HG03342 (cell line): ENCODE data around the gene OPCML.

ENCODE experiments used
- ATAC-seq: cut with Tn5 transposase; IDR thresholded peaks from one replicate; pipeline ENCODE4 v1.9.1; 2021; ENCODE audit warnings: mild to moderate bottlenecking, moderate library complexity; ENCODE audit not compliant: unreplicated experiment

The OPCML gene

DNA sequence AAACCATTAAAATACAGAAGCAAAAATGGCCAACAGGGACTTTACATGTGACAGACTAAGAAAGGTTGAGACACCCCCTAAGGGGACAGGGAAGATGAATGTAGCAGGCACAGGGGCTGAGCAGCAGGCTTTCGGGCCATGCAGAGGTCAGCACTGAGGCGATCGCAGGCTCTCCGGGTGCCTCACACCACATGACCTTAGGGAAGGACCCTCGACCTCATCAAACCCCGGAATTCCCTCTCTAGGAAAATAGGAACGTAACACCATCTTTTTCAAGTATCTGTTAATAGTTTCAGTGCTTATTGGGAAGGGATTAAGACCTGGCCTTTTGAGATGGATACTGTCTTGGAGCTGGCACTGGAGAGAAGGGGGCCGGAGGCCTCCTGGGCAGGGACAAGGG, 27.4 kb downstream of the OPCML start:
- ATAC-seq, result no peak

- no peak for ATAC-seq
These were observed 28.5 kb downstream of the OPCML start for GRCh38 chr11:133503776-133504175.

DNA sequence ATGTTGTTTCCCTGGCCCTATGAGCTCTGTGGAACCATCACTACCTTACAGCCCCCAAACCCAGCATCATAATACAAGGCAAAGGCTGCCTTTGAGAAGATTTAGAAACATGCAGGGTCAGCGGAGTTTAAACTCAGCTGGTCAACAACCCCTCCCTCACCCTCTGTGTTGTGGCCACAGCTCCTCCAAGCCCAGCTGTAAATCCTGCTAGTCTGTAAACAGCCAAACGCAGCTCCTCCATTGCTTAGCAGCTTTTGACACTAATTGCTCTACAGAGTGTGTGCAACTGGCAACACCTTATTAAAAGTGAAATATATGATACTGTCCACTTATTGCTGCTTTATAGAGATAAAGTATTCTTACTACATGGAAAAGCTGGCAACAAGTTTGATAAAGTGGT, 29.1 kb downstream of the OPCML start:
- no peak for ATAC-seq

DNA sequence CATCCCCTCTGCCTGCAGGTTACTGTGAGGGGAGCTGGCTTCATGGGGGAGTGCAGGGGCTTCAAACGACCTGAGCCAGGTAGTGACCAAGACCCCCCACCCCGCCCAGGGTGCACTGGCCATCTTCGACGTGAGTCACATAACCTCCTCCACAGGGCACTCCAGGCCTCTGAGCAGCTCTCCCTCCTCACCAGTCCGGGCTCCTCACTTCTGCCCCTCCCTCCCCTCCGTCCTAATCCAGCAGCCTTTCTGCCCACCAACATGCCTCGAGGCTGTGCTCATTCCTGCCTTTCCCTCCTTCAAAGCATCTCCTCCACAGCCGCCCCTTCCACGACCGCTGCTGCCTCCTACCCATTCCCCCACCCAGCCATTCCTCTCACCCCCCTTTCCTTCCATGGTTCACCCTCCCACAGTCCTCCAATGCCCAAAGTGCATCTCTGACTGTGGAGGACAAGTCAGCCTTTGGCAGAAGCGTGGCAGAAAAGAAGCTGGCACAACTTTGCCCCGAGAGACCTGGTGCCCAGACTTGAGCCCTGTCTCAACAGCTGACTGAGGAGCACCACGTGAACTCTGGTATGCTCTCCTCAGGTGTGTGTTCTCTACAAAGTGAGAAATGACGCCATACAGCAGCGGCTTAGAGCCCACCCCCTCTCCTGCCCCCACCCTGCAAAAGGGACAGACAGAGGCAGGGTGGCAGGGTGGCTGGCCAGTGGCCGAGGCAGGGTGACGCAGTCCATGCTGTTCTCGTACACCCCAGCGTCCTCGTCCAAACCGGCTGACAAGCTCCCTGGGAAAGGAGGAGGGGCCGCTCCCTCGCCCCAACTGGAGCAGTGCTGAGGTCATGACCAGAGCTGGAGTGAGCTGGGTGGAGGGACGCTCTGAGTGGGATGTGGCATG, 30.4 kb downstream of the OPCML start:
- no peak for ATAC-seq

GRCh38 chr11:133500936-133501335, 31.4 kb downstream of the OPCML start:
- no peak for ATAC-seq

DNA sequence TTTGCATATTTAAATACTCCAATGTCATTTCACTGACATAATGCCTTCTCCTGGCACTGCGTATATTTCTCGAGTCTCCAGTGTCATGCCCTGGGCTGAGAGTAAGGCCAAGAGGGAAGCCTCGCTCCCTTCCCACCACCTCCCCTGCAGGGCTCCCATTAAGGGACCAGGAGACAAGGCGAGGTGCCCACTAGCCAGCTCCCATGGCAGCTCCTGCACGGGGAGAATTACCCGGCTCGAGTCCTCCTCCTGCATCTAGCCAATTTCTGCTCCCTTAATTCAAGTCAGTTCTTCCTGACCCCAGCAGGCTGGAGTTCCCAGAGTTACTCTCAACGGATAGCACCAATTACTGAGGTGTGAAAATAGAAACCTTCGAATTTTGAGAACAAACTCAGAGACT, 31.9 kb downstream of the OPCML start:
- no peak for ATAC-seq

DNA sequence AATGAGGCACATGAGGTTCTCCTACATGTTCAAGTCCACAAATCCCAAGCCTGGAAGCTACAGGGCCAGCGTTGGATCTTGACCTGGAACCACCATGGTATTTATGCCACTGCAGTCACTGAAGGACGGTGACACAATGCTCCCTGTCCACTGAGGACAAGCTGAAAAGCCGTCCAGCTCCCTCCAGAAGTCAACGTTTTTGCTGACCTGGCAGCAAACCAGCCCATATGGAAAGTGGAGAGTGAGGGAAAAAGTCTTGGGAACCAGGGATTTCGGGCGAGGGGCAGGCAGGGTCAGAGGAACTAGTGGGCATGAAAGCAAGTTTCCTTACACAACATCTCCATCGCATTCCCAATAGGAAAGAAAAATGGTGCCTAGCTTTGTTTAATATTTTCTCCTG, 33.3 kb downstream of the OPCML start:
- ATAC-seq, result no peak

DNA sequence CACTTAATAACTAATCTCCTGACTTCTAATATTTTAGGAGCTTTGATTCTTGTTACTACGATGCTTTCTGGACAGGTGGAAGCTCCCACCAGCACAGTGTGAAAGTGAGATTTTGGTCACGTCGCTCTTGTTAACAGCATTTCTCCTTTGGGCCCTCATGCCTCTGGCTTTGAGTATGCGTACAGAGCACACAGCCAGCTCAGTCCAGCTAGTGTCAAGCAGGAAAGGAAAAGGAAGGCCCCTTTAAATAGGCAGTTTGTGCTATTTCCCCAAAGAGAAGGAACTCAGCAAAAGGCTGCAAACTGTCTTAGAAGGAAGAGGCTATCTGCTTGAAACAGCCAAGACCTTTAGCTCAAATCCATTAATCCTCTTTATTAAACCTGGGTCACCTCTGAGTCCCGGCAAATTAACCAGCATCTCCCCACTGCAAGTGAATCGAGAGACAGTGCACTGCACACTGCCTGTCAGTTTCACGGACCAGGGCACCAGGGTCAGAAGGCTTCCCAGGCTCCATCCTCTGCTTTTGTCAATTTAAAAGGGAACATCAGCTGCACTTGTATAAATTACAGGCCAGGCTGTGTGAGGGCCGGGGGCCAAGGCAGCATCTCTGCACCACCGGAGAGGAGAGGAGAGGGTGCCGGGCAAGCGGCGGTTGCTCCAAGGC, 34.7 kb downstream of the OPCML start:
- ATAC-seq, result no peak

GRCh38 chr11:133492895-133493294, 39.4 kb downstream of the OPCML start:
- no peak for ATAC-seq

DNA sequence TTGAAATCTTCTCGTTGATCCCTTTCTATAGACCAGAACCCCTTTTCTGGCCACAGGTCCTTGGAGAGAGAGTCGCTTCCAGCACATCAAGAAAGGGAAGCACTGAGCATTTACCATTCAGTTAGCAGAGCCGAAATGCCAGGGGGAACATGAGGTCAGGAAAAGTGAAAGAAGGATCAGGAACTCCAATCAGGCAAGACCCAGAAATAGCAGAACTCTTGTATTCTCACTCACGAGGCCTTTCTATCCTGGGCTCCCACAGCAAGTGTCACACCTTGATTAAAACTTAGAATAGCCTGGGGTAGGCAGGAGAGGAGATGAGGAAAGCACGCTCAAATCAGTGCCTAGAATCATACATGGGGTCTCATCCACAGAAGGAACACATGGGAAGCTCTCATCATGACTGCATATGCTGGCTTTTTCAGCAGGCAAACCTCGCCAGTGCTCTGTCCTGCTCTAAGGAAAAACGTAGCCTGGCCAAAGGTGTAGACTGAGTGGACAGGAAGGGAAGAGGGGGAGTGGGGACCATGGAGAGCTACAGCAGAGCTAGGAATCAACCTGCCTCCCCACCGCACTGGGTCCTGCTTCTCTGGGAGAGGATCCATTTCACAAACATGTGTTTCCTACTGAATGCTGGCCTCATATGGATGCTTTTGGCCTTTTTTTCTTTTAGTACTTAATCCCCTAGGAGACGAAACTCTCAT, 40.5 kb downstream of the OPCML start:
- no peak for ATAC-seq

- no peak for ATAC-seq
These were observed 51.6 kb downstream of the OPCML start for GRCh38 chr11:133480722-133481121.

DNA sequence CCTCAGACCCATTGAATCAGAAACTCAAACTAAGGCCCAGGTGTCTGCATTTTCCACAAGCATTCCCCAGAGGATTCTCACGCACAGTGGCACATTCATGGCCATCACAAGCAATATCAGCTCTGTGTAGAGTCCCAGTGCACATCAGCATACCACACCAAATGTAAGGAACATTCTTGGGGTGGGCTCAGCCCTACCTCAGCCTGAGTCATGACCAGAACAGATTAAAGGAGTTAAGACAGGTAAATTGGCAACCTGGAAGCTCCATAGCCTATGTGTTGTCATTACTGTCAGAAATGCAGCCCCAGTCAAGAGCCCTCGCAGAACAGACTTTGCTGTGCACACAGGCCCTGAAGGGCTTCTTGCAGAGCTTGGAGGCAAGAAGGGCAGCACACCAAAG, 53.1 kb downstream of the OPCML start:
- ATAC-seq, result no peak

DNA sequence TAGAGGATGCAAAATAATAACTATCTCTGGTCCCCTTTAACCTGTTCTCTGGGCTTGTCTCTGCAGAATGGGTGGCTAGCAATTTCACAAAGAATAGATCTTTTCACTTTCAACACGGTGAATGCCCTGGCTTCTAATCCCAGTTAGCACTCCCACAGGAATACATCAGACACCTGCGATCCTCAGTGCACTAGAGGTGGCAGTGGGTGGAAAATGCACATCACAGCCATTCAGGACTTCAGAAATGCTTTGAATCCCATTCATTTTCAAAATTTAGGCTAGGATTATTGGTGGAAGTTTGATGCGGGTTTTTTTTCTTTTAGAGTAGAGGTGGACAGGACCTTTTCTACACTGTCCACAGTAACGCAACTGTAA, 55.1 kb downstream of the OPCML start:
- no peak for ATAC-seq

GRCh38 chr11:133476570-133477250, 55.6 kb downstream of the OPCML start:
- ATAC-seq, result no peak

- ATAC-seq, result no peak
These were observed 57.8 kb downstream of the OPCML start for GRCh38 chr11:133474461-133474860.

- ATAC-seq, result no peak
These were observed 64.6 kb downstream of the OPCML start for GRCh38 chr11:133467686-133468085.

DNA sequence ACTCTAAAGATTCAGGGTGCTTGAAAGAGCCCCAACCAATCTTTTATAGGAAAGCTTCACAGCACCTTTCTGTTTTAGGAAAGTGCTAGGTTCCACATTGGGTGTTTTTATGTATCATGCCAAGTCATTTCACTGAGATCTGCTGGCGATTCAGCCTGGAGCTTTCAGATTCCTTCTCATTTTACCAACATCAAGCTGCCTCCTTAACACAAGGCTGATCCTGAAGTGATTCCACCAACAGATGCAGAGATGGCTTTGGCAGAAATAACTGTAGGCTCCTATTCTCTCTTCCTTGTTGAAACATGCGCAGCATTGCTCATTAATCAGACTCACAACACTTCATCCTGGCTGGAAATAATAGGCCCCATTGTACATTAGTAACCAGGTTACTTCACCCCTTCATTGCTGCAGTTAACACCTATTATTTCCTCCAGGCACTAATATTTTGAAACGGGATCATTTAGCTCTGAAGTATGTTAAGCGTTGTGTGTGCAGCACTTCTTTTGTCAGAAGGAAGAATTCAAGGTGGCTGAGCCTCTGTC, 89.0 kb downstream of the OPCML start:
- ATAC-seq, result no peak

DNA sequence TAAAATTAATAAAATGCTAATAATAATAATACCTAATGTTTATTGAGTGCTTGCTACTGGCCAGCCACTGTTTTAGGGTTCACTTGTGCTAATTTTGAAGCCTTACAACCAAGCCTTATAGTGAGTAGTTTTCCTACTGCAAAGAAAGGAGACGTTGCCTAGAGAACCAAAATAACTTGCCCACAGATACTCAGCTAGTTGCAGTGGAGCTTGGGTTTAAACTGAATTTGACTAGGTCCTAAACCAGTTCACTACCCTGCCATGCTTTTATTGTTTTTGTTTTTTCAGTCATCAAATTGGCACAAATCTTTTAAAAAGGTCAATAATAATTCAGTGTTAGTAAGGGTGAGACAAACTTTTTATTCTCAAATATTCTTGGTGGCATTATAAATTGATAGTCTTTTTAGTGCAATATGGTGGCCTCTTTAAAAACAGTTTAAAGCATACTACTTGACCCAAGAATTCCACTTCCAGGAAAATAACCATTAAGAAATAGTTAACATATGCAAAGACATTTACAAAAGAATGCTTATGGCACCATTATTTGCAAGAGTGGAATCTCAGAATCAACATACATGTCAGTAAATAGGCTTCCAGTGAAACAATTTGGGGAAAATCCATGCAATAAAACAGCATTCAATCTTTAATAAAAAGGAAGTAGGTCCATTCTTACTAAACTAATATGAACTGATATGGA, 90.2 kb downstream of the OPCML start:
- no peak for ATAC-seq

DNA sequence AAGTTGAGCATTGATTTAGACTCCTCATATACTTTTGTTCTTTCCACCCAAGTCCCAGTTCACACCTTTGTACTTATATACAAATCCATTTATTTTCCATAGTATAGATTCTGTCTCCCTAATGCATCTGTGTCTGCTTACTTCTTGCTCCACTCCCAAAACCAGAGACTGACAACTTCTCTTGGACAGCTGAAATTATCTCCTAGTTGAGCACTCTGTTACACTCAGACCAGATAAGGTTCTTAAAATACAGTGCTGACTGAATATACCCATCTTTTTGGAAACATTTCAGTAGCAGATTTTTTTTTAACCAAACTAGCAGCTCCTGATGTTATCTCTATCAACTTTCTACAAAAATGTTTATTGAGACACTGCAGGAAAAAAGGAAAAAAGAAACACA, 106.3 kb downstream of the OPCML start:
- no peak for ATAC-seq

DNA sequence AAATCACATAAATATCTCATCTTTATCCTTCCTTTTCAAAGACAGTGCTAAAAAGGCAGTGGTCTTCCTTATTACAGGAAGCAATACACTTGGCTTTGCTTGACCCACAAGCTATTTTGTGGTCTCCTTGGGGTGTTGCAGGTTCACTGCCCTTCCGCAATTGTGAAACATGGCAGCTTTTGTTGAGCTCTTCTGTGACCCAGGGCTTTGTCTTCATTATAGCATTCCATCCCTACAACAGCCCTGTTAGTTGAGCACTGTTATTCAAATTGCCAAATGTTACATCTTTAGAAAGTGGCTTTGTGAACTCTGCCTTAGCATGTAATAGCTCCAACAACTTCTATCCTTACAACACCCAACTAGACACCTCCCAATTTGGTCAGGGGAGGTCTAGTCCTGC, 107.1 kb downstream of the OPCML start:
- no peak for ATAC-seq
